ENCODE measurements around the gene CELF5.
A peak's percentile ranks its signal among the peaks of the same experiment; 100 is the strongest.
"Not testable (repeated sequence)": the region's sequence is repeated elsewhere in the genome, so short reads cannot be mapped to it uniquely, and the experiment has no call there.

The CELF5 gene

DNA sequence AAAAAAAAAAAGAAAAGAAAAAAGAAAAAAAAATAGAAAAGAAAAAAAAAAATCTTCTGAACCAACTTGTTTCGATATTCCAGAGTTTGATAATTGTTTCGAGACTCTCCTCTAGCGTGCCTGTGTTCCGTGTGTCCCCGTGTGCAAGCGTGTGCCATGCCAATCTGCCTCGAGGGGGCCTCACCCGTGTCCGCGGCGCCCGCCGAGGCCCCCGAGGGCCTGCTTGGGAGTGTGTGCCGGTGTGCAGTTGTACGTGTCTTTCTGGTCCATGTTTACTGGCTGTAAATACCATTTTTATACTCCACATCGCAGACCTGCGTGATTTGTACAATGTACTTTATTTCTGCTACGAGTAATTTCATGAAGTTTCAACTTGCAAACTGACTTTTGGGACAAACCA, 72.0 kb downstream of the CELF5 start:
- DNase-seq, result no peak

GRCh38 chr19:3298853-3299449, 74.5 kb downstream of the CELF5 start:
- no peak for DNase-seq

DNA sequence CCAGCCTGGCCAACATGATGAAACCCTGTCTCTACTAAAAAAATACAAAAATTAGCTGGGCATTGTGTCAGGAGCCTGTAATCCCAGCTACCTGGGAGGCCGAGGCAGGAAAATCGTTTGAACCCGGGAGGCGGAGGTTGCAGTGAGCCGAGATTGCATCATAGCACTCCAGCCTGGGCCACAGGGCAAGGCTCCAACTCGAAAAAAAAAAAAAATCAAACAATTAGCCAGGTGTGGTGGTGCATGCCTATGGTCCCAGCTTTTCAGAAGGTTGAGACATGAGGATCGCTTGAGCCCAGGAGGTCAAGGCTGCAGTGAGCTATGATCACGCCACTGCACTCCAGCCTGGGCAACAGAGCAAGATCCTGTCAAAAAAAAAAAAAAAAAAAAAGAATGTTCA, 76.1 kb downstream of the CELF5 start:
- DNase-seq, result not testable (repeated sequence)

GRCh38 chr19:3302755-3303154, 78.3 kb downstream of the CELF5 start:
- DNase-seq, result no peak

- peak; percentile 70 for DNase-seq
Measured at GRCh38 chr19:3304871-3305423, 80.5 kb downstream of the CELF5 start.

- DNase-seq, result no peak
Measured at GRCh38 chr19:3309724-3310123, 85.3 kb downstream of the CELF5 start.

GRCh38 chr19:3310280-3310679, 85.8 kb downstream of the CELF5 start:
- DNase-seq, result no peak

DNA sequence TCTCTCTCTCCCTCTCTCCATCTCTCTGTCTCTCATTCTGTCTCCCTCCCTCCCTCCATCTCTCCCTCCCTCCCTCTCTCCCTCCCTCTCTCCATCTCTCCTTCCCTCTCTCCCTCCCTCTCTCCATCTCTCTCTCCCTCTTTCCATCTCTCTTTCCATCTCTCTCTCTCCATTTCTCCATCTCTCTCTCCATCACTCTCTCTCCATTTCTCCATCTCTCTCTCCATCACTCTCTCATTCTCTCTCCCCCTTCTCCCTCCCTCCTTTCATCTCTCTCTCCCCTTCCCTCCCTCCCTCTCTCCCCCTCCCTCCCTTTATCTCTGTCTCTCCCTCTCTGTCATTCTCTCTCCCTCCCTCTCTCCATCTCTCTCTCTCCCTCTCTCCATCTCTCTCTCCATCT, 86.2 kb downstream of the CELF5 start:
- no peak for DNase-seq

DNA sequence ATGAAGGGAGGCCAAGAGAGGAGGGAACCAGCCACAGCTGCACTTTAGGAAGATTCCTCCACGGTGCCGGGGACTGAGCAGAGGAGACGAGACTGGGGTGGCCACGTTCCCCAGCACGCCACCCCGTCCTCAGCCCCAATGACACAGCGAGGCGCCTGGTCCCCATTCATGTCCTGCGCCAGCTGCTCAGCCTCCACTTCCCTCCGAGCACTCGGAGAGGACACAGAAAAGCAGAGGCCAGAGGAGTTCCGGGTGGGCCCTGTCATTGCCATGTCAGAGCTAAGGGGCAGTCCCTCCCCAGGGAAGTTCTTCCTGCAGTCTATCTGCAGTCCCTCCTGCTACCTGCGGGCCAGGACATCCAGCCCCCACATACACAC, 88.7 kb downstream of the CELF5 start:
- DNase-seq, result no peak

GRCh38 chr19:3314962-3315675, 90.7 kb downstream of the CELF5 start:
- DNase-seq, result no peak

DNA sequence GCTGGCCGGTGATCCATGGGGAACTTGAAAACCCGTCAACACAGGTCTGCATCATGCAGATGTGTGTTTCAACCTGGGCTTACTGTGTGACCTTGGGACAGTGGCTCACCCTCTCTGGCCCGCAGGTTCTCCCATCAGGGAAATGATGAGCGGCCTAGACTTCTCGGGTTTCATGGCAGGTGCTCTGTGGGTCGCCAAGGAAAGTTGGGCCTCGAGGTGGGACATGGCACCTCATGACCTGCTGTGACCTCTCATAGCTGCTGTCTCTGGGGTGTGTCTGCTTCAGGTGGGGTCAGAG, 91.2 kb downstream of the CELF5 start:
- DNase-seq, result no peak

- DNase-seq, result no peak
Measured at GRCh38 chr19:3316132-3316648, 91.7 kb downstream of the CELF5 start.

DNA sequence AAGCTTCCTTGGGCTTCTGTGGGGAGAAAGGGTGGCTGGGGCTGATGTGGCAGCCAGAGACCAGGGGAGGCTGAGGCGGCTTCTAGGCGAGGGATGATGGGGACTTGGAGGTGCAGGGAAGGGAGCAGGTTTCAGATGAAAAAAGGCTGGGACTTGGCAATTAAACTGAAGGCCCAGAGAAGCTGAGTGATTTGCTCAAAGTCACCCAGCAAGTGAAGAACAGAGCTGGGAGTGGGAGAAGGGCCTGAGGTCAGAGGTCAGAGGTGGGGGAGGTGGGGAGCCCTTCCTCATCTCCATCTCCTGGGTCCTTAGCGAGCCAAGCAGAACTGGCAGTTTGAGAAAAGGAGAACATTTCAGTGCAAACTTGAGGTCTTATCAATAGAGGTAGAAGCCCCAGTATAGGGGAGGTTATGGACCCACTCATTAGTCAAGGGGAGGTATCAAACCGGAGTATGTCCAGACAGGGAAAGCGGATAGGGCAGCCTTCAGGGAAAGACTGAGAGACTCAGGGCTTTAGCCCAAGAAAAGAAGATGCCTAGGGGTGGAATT, 92.3 kb downstream of the CELF5 start:
- DNase-seq, result no peak

- no peak for DNase-seq
Measured at GRCh38 chr19:3319643-3320353, 95.3 kb downstream of the CELF5 start.

- no peak for DNase-seq
Measured at GRCh38 chr19:3320354-3320670, 95.9 kb downstream of the CELF5 start.

GRCh38 chr19:3320853-3321252, 96.4 kb downstream of the CELF5 start:
- no peak for DNase-seq

DNA sequence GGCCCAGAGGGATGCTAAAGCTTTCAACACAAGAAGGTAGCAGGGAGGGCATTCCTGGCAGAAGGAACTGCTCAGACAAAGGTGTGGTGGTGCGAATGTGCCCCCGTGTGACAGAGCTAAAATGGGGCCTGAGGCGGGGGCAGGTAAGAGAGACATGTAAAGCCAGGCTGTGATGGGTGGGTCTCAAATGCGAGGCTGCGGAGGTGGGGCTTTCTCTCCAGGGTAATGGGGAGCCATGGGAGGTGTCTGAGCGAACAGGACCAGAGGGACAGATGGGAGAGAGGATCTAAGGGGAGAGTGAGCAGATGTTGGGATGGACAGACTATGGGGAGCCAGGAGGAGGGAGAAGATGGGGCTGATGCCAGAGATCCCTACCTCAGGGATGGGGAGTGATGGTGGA, 97.2 kb downstream of the CELF5 start:
- no peak for DNase-seq

DNA sequence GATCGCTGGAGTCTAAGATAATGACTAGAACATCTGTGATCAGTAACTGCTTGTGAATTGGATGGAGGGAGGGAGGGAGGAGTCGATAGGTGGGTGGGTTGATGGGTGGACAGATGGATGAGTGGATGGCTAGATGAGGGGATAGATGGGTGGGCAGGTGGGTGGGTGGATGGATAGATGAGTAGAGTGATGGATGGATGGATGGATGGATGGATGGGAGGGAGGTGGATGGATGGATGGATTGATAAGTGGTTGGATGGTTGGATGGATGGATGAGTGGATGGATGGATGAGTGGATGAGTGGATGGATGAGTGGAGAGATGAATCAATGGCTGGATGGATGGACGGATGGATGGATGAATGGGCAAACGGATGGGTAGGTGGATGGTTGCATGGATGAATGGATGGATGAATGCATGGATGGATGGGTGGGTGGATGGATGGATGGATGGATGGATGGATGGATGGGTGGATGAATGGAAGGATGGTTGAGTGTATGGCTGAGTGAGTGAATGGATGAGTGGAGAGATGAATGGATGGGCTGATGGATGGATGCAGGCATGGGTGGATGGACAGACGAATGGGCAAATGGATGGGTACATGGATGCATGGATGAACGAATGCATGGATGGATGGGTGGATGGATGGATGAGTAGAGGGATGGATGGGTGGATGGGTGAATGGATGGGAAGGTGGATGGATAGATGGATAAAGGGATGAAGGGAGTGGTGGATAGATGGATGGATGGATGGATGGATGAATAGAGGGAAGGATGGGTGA, 97.9 kb downstream of the CELF5 start:
- DNase-seq, result no peak

- no peak for DNase-seq
Measured at GRCh38 chr19:3323026-3323425, 98.6 kb downstream of the CELF5 start.

DNA sequence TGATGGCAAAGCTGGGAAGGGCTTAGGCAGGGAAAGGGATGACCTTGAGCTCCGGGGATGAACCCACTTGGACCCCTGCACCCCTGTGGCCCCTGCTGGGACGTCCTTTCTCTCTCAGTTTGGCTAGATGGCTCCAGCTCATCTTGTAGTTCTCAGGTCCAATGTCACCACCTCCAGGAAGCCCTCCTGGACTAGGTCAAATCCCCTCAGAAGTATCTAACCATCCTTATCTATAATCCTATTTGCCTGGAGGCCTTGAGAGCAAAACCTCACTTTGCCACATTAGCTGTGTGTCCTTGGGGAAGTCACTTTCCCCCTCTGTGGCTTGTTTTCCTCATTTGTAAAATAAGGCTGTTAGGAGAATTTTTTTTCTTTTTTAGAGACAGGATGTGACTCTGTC, 99.2 kb downstream of the CELF5 start:
- DNase-seq, result no peak

GRCh38 chr19:3324405-3324856, 100.0 kb downstream of the CELF5 start:
- DNase-seq, result peak; percentile 67

DNA sequence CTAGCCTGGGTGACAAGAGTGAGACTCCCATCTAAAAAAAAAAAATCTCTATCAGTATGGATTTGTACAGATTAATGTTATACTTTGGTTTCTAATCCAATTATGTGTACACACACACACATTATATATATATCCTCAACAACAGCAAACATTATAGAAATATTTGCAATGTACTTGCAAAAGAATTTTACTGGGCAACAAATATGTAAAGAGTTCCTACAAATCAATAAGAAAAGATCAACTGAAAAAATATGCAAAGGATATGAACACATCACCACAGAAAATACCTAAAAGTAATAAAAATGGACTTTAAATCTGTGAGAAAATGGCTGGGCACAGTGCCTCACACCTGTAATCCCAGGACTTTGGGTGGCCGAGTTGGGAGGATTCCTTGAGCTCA, 101.0 kb downstream of the CELF5 start:
- DNase-seq, result no peak

- DNase-seq, result no peak
Measured at GRCh38 chr19:3328743-3329142, 104.3 kb downstream of the CELF5 start.

All from stimulated activated naive CD4-positive, alpha-beta T cell treated with Interleukin-2 at 50 U/mL for 16 hours (primary cell).